PC-3 (cell line): Measurements from ENCODE around the gene ZNF585A. TPM values are rescaled to one million over a fixed set of nuclear protein-coding genes. Genes with fewer than 3 reads are reported as not detected.

Source experiments
- ATAC-seq: fragments of 200-7000 bp; cut with Tn5 transposase; 2 replicates; pipeline ENCODE4 v1.9.1; 2020; ENCODE audit warnings: mild to moderate bottlenecking, moderate library complexity
- BruUV-seq: library from RNA; stranded (reverse); fragments of 400-500 nt; replicated peaks from 2 replicates; lab custom pipeline; 2021; lab: Mats Ljungman, UMichigan
- CTCF ChIA-PET: fragments of 300-600 bp; sonication (Branson Sonifier 250); formaldehyde crosslinking; loops from one replicate; lab custom pipeline; 2022; ENCODE audit warnings: antibody characterized with exemption; lab: Charles Lee
- POLR2A ChIA-PET: fragments of 300-600 bp; sonication (Branson Sonifier 250); formaldehyde crosslinking; loops from one replicate; lab custom pipeline; 2022; ENCODE audit warnings: antibody characterized with exemption; ENCODE audit not compliant: unreplicated experiment; lab: Charles Lee
- DNase-seq: peaks from one replicate; pipeline ENCODE4 v3.0.0-alpha.2; 2015
- H2AFZ ChIP-seq: fragments of 300-600 bp; sonication (generic); 2 replicates; pipeline ENCODE4 v1.6.0; 2016; ENCODE audit warnings: antibody characterized with exemption, low read length
- H3F3A ChIP-seq: fragments of 300-600 bp; sonication (generic); one replicate; pipeline ENCODE4 v1.6.0; 2017; ENCODE audit warnings: antibody characterized with exemption, low read length, control low read depth, mild to moderate bottlenecking; ENCODE audit not compliant: unreplicated experiment
- H3K27ac ChIP-seq: fragments of 300-600 bp; sonication (generic); 2 replicates; pipeline ENCODE4 v1.5.1; 2016; ENCODE audit warnings: mild to moderate bottlenecking, low read length
- H3K27me3 ChIP-seq: fragments of 300-600 bp; sonication (generic); 2 replicates; pipeline ENCODE4 v1.6.1; 2016; ENCODE audit warnings: low read length, mixed read lengths
- H3K36me3 ChIP-seq: fragments of 300-600 bp; sonication (generic); 2 replicates; pipeline ENCODE4 v1.6.1; 2016; ENCODE audit warnings: low read depth, mixed run types, low read length, mixed read lengths
- H3K4me1 ChIP-seq: fragments of 300-600 bp; sonication (generic); 2 replicates; pipeline ENCODE4 v1.5.1; 2016; ENCODE audit warnings: low read length; ENCODE audit not compliant: insufficient read depth
- H3K4me2 ChIP-seq: fragments of 300-600 bp; sonication (generic); 2 replicates; pipeline ENCODE4 v1.6.0; 2016; ENCODE audit warnings: low read length
- H3K4me3 ChIP-seq: fragments of 300-600 bp; sonication (generic); 2 replicates; pipeline ENCODE4 v1.5.1; 2016; ENCODE audit warnings: mild to moderate bottlenecking, low read length, mixed read lengths
- H3K79me2 ChIP-seq: fragments of 300-600 bp; sonication (generic); 2 replicates; pipeline ENCODE4 v1.6.1; 2017; ENCODE audit warnings: low read length, mixed read lengths
- H3K9ac ChIP-seq: fragments of 300-600 bp; sonication (generic); 2 replicates; pipeline ENCODE4 v1.6.0; 2016; ENCODE audit warnings: mild to moderate bottlenecking, low read length
- H3K9me2 ChIP-seq: fragments of 300-600 bp; sonication (generic); replicated peaks from 2 replicates; pipeline ENCODE4 v1.6.1; 2016; ENCODE audit warnings: mixed run types, low read length, mixed read lengths
- H3K9me3 ChIP-seq: fragments of 300-600 bp; sonication (generic); 2 replicates; pipeline ENCODE4 v1.6.1; 2016; ENCODE audit warnings: low read length, mixed read lengths
- H4K20me1 ChIP-seq: fragments of 300-600 bp; sonication (generic); 2 replicates; pipeline ENCODE4 v1.6.1; 2016; ENCODE audit warnings: low read length, mixed read lengths
- CTCF ChIP-seq: fragments of 300-600 bp; sonication (generic); conservative IDR thresholded peaks from 2 replicates; pipeline ENCODE4 v1.5.1; 2017; ENCODE audit warnings: antibody characterized with exemption, low read depth, mild to moderate bottlenecking, low read length
- EZH2 ChIP-seq: fragments of 300-600 bp; sonication (generic); IDR thresholded peaks from one replicate; pipeline ENCODE4 v1.6.1; 2017; ENCODE audit warnings: antibody characterized with exemption, mild to moderate bottlenecking, low read length; ENCODE audit not compliant: unreplicated experiment
- EZH2phosphoT487 ChIP-seq: fragments of 300-600 bp; sonication (generic); IDR thresholded peaks from 2 replicates; pipeline ENCODE4 v1.6.1; 2018; ENCODE audit warnings: mild to moderate bottlenecking, antibody characterized with exemption, low read length, borderline replicate concordance
- intact Hi-C: fragments of 100-400 bp; cut with micrococcal nuclease; formaldehyde crosslinking; loops from 2 replicates; pipeline ENCODE4 v1.9.0; 2023
- total RNA-seq: library from RNA; depleted of rRNA; stranded (reverse); fragments of >200 nt; gene quantifications from 2 replicates; pipeline ENCODE4 v1.2.3, GENCODE V29; 2014

ZNF585A gene
- total RNA-seq, 1 experiment from 2014 or later = 0.29 TPM

DNA sequence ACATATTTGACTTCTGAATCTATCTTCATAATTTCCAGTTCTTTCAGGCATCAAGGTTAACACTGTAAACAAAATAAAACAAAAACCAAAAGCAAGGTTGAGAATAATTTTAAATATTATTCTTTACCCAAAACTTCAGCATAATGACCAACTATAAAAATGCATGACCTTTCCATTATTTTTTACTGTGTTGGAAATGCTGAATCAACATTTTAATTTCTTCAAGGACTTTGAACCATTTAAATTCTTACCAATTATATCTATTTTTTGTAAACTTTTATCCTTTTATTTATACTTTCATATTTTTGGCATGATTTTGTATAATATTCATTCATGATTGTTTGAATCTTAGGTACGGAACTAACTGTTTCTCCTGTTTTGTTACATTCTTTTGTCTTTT is 6.9 kb downstream of the ZNF585A start:
- H3K4me2 ChIP-seq = no peak overlapping the region
- H3F3A ChIP-seq = no peaks in the 10 kb centered on the region
- TF ChIP-seq EZH2phosphoT487 (no peak), CTCF (no peak), EZH2 (no peak)
- H3K4me3 ChIP-seq = no peak overlapping the region
- CTCF ChIA-PET = no interaction called here
- H3K79me2 ChIP-seq = no peaks in the 10 kb centered on the region
- no peaks in the 10 kb centered on the region for H3K27me3 ChIP-seq
- H3K27ac ChIP-seq = no peak overlapping the region
- ATAC-seq (no peak), DNase-seq (no peak)
- H3K4me1 ChIP-seq = no peaks in the 10 kb centered on the region
- no TSS peak for BruUV-seq
- H3K36me3 ChIP-seq = no peaks in the 10 kb centered on the region
- H2AFZ ChIP-seq = no peak overlapping the region
- H3K9me3 ChIP-seq = no peaks in the 10 kb centered on the region
- POLR2A ChIA-PET = no interaction called here
- no peaks in the 10 kb centered on the region for H4K20me1 ChIP-seq
- H3K9me2 ChIP-seq = no peaks in the 10 kb centered on the region
- intact Hi-C loops = no loop called here
- H3K9ac ChIP-seq = no peak overlapping the region

DNA sequence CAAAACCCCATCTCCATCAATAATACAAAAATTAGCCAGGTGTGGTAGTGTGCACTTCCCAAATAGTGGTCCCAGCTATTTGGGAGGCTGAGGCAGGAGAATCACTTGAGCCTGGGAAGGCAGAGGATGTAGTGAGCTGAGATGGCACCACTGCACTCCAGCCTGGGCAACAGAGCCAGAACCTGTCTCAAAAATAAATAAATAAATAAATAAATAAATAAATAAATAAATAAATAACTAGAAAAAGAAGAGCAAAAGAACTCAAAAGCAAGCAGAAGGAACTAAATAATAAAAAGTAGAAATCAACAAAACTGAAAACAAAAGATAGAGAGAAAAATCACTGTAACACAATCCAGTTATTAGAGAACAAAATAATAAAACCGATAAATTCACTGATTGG is 12.3 kb downstream of the ZNF585A start:
- ATAC-seq (no peak), DNase-seq (no peak)
- Histone ChIP-seq H3K9me3 (0 out of 2 replicates have a peak, but pooled peaks cover 3% of the 10 kb centered on the region), H3K27ac (no peak overlapping the region), H3K79me2 (no peaks in the 10 kb centered on the region), H4K20me1 (no peaks in the 10 kb centered on the region), H2AFZ (no peak overlapping the region), H3K9ac (no peak overlapping the region), H3K4me3 (no peak overlapping the region), H3F3A (no peaks in the 10 kb centered on the region), H3K27me3 (no peaks in the 10 kb centered on the region), H3K4me2 (no peak overlapping the region), H3K36me3 (no peaks in the 10 kb centered on the region), H3K9me2 (no peaks in the 10 kb centered on the region), H3K4me1 (no peaks in the 10 kb centered on the region)
- no peak for TF ChIP-seq CTCF
- TF ChIP-seq EZH2 = no peak
- ChIA-PET CTCF (no interaction called here), POLR2A (interaction anchor here (0.6 kb wide), 1 partner anchor 142 kb away, joined by 4 read pairs; no protein-coding TSS in a partner anchor)
- no TSS peak for BruUV-seq
- intact Hi-C loops = no loop called here

DNA sequence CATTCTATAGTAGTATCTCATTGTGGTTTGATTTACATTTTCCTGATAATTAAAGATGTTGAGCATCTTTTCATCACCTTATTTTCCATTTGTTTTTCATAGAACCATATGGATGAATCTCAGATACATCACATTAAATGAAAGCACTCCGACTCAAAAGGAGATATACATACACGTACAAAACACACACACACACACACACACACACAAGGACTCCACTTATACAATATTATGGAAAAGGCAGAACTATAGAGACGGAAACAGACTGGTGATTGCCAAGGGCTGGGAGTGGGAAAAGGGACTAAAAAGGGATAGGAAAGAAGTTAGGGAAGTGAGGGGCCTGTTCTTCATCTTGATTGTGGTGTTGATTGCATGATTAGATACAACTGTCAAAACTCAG is 24.3 kb downstream of the ZNF585A start:
- H3F3A ChIP-seq = no peaks in the 10 kb centered on the region
- ChIA-PET CTCF (no interaction called here), POLR2A (no interaction called here)
- H3K27ac ChIP-seq = no peak overlapping the region
- H3K36me3 ChIP-seq = no peaks in the 10 kb centered on the region
- no peaks in the 10 kb centered on the region for H3K27me3 ChIP-seq
- DNase-seq (no peak), ATAC-seq (no peak)
- TF ChIP-seq CTCF = no peak
- H3K4me2 ChIP-seq = no peak overlapping the region
- H3K9me3 ChIP-seq = peaks cover 17% of the 10 kb centered on the region; the same call in 1 of the 2 replicates
- no peaks in the 10 kb centered on the region for H4K20me1 ChIP-seq
- intact Hi-C loops = no loop called here
- no peak overlapping the region for H2AFZ ChIP-seq
- no peak overlapping the region for H3K9ac ChIP-seq
- no peaks in the 10 kb centered on the region for H3K79me2 ChIP-seq
- no peaks in the 10 kb centered on the region for H3K4me1 ChIP-seq
- no TSS peak for BruUV-seq
- H3K4me3 ChIP-seq = no peak overlapping the region
- H3K9me2 ChIP-seq = no peaks in the 10 kb centered on the region
